T-helper 1 cell treated with Interleukin-12 subunit alpha and Interleukin-12 subunit beta and Interleukin-4 antibody, amounts not matched to agents 30 μg/mL and 1 μg/mL, for 36 hours (primary cell): ENCODE measurements around the gene ZFAND3.
A peak's percentile ranks its signal among the peaks of the same experiment; 100 is the strongest.

Source experiments
- H3K27ac Mint-ChIP-seq: one replicate; pipeline ENCODE4 v1.8.0; 2021; ENCODE audit warnings: mild to moderate bottlenecking, mixed read lengths
- H3K27me3 Mint-ChIP-seq: one replicate; pipeline ENCODE4 v1.8.0; 2021; ENCODE audit warnings: low read depth, mixed read lengths
- H3K36me3 Mint-ChIP-seq: one replicate; pipeline ENCODE4 v1.8.0; 2021; ENCODE audit warnings: low read depth, mixed read lengths
- H3K4me1 Mint-ChIP-seq: one replicate; pipeline ENCODE4 v1.8.0; 2021; ENCODE audit warnings: low read depth, mixed read lengths
- H3K4me3 Mint-ChIP-seq: one replicate; pipeline ENCODE4 v1.8.0; 2021; ENCODE audit warnings: mild to moderate bottlenecking, moderate library complexity, mixed read lengths
- H3K9me3 Mint-ChIP-seq: one replicate; pipeline ENCODE4 v1.8.0; 2021; ENCODE audit warnings: mixed read lengths

Gene ZFAND3

DNA sequence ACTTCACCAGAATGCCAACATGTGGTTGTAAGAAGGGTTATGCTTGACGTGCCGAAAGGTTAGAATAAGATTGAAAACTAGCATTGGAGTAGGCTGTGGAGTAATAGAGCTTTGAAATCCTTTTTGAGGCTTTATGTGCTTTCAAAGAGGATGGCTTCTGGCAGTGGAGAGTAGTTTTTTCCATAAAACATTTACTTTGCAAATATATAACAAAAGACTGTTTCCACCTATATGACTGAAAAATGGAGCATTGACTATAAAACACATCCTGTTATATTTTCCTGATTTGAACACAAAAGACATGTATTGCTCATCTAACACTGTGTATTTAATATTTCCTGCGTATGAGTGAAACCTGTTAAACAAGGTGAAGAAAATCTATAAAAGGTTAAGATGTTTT is 38.8 kb downstream of the ZFAND3 start:
- Mint-ChIP-seq H3K4me3 (no peak overlapping the region), H3K9me3 (no peaks in the 10 kb centered on the region), H3K4me1 (peaks cover 29% of the 10 kb centered on the region), H3K27me3 (no peaks in the 10 kb centered on the region), H3K27ac (peak overlapping the region; percentile 45), H3K36me3 (peaks cover 3% of the 10 kb centered on the region)

GRCh38 chr6:37860226-37860839 is 40.8 kb downstream of the ZFAND3 start:
- Mint-ChIP-seq H3K27me3 (no peaks in the 10 kb centered on the region), H3K9me3 (no peaks in the 10 kb centered on the region), H3K27ac (no peak overlapping the region), H3K4me1 (peaks cover 30% of the 10 kb centered on the region), H3K36me3 (peaks cover 3% of the 10 kb centered on the region), H3K4me3 (no peak overlapping the region)

GRCh38 chr6:37861452-37861851 is 41.9 kb downstream of the ZFAND3 start:
- Mint-ChIP-seq H3K27me3 (no peaks in the 10 kb centered on the region), H3K27ac (no peak overlapping the region), H3K4me1 (peaks cover 30% of the 10 kb centered on the region), H3K9me3 (no peaks in the 10 kb centered on the region), H3K36me3 (no peaks in the 10 kb centered on the region), H3K4me3 (no peak overlapping the region)

DNA sequence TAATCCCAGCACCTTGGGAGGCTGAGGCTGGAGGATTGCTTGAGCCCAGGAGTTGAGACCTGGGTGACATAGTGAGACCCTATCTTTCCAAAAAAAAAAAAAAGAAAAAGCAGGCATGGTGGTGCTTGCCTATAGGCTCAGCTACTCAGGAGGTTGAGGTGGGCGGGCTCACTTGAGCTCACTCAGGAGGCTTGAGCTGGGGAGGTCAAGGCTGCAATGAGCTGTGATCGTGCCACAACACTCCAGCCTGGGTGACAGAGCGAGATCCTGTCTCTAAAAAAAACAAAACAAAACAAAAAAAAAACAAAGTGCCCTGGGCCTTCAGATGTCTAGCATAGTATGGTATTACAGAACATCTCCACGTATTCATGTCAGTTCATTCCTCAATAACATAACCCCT is 42.9 kb downstream of the ZFAND3 start:
- H3K4me1 Mint-ChIP-seq = peaks cover 34% of the 10 kb centered on the region
- no peak overlapping the region for H3K4me3 Mint-ChIP-seq
- H3K36me3 Mint-ChIP-seq = no peaks in the 10 kb centered on the region

DNA sequence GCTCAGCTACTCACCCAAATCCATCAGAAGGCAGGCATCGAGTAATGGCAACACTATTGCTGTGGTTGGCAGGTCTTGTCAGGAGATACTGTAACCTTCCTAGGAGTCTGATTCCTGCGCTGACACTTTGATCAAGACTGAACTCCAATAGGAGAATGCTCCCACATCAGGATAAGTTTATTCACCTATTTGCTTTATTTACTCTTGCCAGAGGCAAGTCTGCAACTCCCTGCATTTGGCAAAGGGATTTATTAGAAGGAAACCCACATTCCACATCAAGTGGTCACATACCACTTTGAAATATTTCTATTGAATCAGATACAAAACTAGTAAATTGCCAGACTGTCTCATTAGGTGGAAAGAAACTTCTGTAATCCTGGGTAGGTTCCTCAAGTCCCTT is 43.5 kb downstream of the ZFAND3 start:
- peaks cover 32% of the 10 kb centered on the region for H3K4me1 Mint-ChIP-seq
- no peak overlapping the region for H3K4me3 Mint-ChIP-seq
- no peaks in the 10 kb centered on the region for H3K27me3 Mint-ChIP-seq
- H3K36me3 Mint-ChIP-seq = no peaks in the 10 kb centered on the region
- no peak overlapping the region for H3K27ac Mint-ChIP-seq
- H3K9me3 Mint-ChIP-seq = no peaks in the 10 kb centered on the region

More for the DNA sequence above, 42.9 kb downstream of the ZFAND3 start:
- Mint-ChIP-seq H3K27ac (no peak overlapping the region), H3K9me3 (no peaks in the 10 kb centered on the region), H3K27me3 (no peaks in the 10 kb centered on the region)

- peaks cover 31% of the 10 kb centered on the region for H3K4me1 Mint-ChIP-seq
- H3K27me3 Mint-ChIP-seq = no peaks in the 10 kb centered on the region
- H3K4me3 Mint-ChIP-seq = no peak overlapping the region
- H3K36me3 Mint-ChIP-seq = no peaks in the 10 kb centered on the region
- no peaks in the 10 kb centered on the region for H3K9me3 Mint-ChIP-seq
- H3K27ac Mint-ChIP-seq = no peak overlapping the region
These were observed 44.7 kb downstream of the ZFAND3 start for GRCh38 chr6:37864250-37864649.

GRCh38 chr6:37865504-37865903 is 46.0 kb downstream of the ZFAND3 start:
- Mint-ChIP-seq H3K36me3 (peaks cover 4% of the 10 kb centered on the region), H3K27me3 (no peaks in the 10 kb centered on the region), H3K4me3 (no peak overlapping the region), H3K4me1 (peaks cover 27% of the 10 kb centered on the region), H3K9me3 (peaks cover 4% of the 10 kb centered on the region), H3K27ac (no peak overlapping the region)

GRCh38 chr6:37866590-37867507 is 47.3 kb downstream of the ZFAND3 start:
- peaks cover 11% of the 10 kb centered on the region for H3K36me3 Mint-ChIP-seq
- peaks cover 12% of the 10 kb centered on the region for H3K9me3 Mint-ChIP-seq
- H3K27ac Mint-ChIP-seq = peak overlapping the region; percentile 4
- H3K4me3 Mint-ChIP-seq = no peak overlapping the region
- no peaks in the 10 kb centered on the region for H3K27me3 Mint-ChIP-seq
- peaks cover 22% of the 10 kb centered on the region for H3K4me1 Mint-ChIP-seq

- H3K4me1 Mint-ChIP-seq = peaks cover 24% of the 10 kb centered on the region
- no peak overlapping the region for H3K27ac Mint-ChIP-seq
- H3K36me3 Mint-ChIP-seq = peaks cover 17% of the 10 kb centered on the region
- H3K27me3 Mint-ChIP-seq = no peaks in the 10 kb centered on the region
- peaks cover 19% of the 10 kb centered on the region for H3K9me3 Mint-ChIP-seq
- no peak overlapping the region for H3K4me3 Mint-ChIP-seq
These were observed 48.4 kb downstream of the ZFAND3 start for GRCh38 chr6:37867756-37868446.

DNA sequence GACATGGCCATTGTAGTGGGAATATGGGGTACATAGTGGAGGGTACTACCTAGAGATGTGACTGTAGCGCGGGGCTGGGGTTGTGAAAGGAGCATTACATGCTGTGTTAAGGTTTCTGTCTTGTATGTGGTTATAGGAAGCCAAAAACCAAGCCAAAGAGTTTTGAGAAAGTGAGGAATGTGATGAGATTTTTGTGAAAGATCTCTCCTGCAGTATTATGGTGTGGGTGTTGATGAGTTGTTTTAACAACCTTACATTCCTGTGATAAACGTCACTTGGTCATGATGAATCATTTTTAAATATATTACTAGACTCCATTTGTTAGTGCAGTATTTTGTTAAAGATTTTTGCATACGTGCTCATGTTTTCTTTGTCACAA is 48.9 kb downstream of the ZFAND3 start:
- H3K27ac Mint-ChIP-seq = no peak overlapping the region
- peaks cover 19% of the 10 kb centered on the region for H3K36me3 Mint-ChIP-seq
- no peaks in the 10 kb centered on the region for H3K27me3 Mint-ChIP-seq
- H3K4me3 Mint-ChIP-seq = no peak overlapping the region
- H3K4me1 Mint-ChIP-seq = peaks cover 25% of the 10 kb centered on the region
- H3K9me3 Mint-ChIP-seq = peaks cover 19% of the 10 kb centered on the region

- H3K9me3 Mint-ChIP-seq = peaks cover 19% of the 10 kb centered on the region
- peaks cover 21% of the 10 kb centered on the region for H3K36me3 Mint-ChIP-seq
- no peak overlapping the region for H3K4me3 Mint-ChIP-seq
- H3K4me1 Mint-ChIP-seq = peaks cover 20% of the 10 kb centered on the region
- H3K27me3 Mint-ChIP-seq = no peaks in the 10 kb centered on the region
- H3K27ac Mint-ChIP-seq = no peak overlapping the region
These were observed 52.3 kb downstream of the ZFAND3 start for GRCh38 chr6:37871616-37872372.

- peaks cover 19% of the 10 kb centered on the region for H3K9me3 Mint-ChIP-seq
- H3K4me1 Mint-ChIP-seq = peaks cover 18% of the 10 kb centered on the region
- peak overlapping the region; percentile 31 for H3K27ac Mint-ChIP-seq
- H3K4me3 Mint-ChIP-seq = no peak overlapping the region
- no peaks in the 10 kb centered on the region for H3K27me3 Mint-ChIP-seq
- peaks cover 21% of the 10 kb centered on the region for H3K36me3 Mint-ChIP-seq
These were observed 52.8 kb downstream of the ZFAND3 start for GRCh38 chr6:37872373-37872745.

- peaks cover 15% of the 10 kb centered on the region for H3K4me1 Mint-ChIP-seq
- H3K9me3 Mint-ChIP-seq = peaks cover 17% of the 10 kb centered on the region
- no peak overlapping the region for H3K4me3 Mint-ChIP-seq
- H3K27me3 Mint-ChIP-seq = no peaks in the 10 kb centered on the region
- no peak overlapping the region for H3K27ac Mint-ChIP-seq
- peaks cover 19% of the 10 kb centered on the region for H3K36me3 Mint-ChIP-seq
These were observed 55.2 kb downstream of the ZFAND3 start for GRCh38 chr6:37874726-37875125.

- Mint-ChIP-seq H3K9me3 (peaks cover 15% of the 10 kb centered on the region), H3K27ac (no peak overlapping the region)
These were observed 56.2 kb downstream of the ZFAND3 start for GRCh38 chr6:37875561-37876309.

More at GRCh38 chr6:37875561-37876309, 56.2 kb downstream of the ZFAND3 start:
- H3K36me3 Mint-ChIP-seq = peaks cover 16% of the 10 kb centered on the region
- no peak overlapping the region for H3K4me3 Mint-ChIP-seq
- peaks cover 17% of the 10 kb centered on the region for H3K4me1 Mint-ChIP-seq
- H3K27me3 Mint-ChIP-seq = no peaks in the 10 kb centered on the region
